ENCODE measurements around the gene GAB1.

The GAB1 gene

GRCh38 chr4:143389579-143390195, 53.0 kb downstream of the GAB1 start:
- no peak for DNase-seq (ENCODE audit: low read depth in 2 of 2)

DNA sequence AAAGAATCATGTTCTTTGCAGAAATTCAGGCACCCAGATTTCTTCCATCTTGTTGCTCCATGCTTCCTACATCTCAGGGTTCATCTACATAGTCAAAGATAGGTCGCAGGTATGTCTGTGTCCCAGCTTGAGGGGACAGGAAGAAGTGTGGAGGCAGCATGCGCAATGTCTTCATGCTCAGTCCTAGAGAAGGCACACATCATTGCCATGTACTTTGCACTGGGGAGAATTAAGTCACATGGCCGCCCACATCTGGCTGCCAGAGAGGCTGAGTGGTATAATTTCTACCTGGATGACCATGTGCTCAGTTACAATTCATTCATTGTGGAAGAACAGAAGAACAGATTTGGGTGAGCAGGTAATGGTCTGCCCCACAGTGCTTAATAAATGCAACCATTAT, 54.1 kb downstream of the GAB1 start:
- no peak for DNase-seq (ENCODE audit: low read depth in 2 of 2)

DNA sequence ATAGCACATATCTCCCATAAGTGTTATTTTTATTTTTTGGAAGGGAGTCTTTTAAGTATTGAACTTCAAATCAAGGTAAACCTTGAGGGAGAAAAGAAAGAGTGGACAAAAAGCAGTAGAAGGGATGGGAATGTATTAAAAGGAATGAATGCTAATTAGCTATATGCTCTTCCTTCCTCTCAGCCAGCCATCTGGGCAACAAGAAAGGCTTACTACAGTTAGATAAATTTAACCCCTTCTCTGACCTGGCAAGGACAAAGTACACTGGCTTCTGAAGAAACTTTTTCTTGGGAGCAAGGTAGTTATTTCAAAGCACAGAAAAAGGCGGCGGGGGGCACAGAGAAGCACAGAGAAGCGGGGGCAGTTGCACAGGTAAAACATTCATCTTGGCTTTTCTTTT, 54.6 kb downstream of the GAB1 start:
- no peak for DNase-seq (ENCODE audit: low read depth in 2 of 2)

GRCh38 chr4:143391895-143392294, 55.2 kb downstream of the GAB1 start:
- no peak for DNase-seq (ENCODE audit: low read depth in 2 of 2)

DNA sequence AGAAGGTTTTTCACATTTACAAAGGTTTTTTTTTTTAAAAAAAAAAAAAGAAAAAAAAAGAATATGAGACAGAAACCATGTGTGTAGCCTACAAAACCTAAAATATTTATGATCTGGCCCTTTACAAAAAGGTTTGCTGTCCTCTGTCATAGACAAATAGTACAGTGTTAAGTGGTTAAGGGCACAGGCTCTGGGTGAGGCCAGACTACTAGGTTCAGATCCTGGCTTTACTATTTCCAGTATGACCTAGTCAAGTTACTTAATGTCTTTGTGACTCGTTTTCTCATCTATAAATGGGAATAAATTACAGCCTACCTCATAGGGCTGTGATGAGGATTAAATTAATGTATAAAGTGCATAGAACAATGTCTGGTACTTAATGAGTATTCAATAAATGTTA, 56.5 kb downstream of the GAB1 start:
- no peak for DNase-seq (ENCODE audit: low read depth in 2 of 2)

DNA sequence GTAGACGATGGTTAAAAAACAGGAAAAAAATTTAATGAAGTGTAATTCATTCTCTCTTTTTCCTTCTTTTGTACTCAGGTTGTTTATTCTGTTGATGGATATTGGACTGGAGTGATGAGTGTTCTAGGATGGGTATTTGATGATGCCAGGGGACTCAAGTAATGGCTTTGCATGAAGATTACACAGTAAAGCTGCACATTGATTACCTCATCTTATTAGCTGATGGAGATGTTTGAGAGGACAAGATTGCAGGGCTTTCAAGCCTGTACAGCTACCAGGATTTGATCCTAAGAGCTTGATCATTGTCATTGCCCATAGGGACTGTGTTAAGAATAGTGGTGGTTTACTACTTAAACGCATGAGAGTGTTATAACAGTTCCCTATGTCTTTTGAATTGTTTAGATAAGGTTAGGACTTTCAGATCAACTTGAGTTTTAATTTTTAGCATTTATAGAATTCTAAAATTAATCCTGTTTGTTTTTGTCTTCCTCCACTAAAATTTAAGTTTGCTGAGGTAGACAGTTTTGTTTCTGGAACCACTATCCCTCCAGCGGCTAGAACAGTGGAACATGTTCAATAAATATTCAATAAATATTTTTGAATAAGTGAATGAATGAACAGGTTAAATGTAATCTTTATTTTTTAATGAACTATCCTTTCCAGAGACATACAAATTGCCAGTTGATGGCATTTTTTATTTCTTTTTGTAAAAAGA, 58.2 kb downstream of the GAB1 start:
- no peak for DNase-seq (ENCODE audit: low read depth in 2 of 2)

- DNase-seq (ENCODE audit: low read depth in 2 of 2) = no peak
Observed at GRCh38 chr4:143396695-143397094, 60.0 kb downstream of the GAB1 start.

- no peak for DNase-seq (ENCODE audit: low read depth in 2 of 2)
Observed at GRCh38 chr4:143397335-143397734, 60.7 kb downstream of the GAB1 start.

GRCh38 chr4:143397887-143398286, 61.2 kb downstream of the GAB1 start:
- no peak for DNase-seq (ENCODE audit: low read depth in 2 of 2)

DNA sequence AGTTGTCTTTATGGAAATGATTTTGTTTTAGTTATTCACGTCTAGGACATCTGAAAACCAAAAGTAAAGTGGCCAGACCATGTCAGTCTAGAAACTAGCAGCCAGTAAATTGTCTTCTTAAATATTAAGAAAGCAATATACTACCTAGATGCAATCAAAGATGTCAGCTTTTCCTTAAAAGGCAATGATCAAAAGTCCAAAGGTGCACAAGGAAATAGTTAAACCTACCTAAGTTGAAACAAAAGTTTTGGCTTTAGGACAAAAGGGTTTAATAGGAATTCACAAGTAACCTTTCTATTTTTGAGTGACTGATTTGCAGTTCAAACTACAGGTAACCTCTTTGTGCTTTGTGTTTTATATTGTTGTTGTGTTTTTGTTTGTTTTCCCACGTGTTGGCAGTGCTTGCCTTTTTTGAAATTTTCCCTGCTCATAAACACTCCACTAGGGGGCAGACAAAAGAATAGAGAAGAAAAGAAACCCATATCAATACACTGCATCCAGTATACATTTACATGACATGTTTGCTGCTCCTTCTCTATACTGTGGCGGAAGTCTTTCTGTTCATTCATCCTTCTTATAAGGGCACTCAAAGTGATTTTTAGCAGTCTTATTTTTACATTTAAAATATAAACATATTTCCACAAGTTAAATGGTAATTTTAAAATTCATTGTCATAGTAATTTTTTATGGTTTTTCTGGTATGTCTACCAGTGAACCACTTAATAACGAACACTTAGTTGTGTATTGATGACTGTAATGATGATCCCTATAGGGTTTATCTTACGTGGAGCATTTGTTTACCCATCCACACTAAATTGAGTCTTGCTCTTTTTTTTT, 62.7 kb downstream of the GAB1 start:
- DNase-seq (ENCODE audit: low read depth in 2 of 2) = no peak

GRCh38 chr4:143400082-143400481, 63.4 kb downstream of the GAB1 start:
- DNase-seq (ENCODE audit: low read depth in 2 of 2) = no peak

DNA sequence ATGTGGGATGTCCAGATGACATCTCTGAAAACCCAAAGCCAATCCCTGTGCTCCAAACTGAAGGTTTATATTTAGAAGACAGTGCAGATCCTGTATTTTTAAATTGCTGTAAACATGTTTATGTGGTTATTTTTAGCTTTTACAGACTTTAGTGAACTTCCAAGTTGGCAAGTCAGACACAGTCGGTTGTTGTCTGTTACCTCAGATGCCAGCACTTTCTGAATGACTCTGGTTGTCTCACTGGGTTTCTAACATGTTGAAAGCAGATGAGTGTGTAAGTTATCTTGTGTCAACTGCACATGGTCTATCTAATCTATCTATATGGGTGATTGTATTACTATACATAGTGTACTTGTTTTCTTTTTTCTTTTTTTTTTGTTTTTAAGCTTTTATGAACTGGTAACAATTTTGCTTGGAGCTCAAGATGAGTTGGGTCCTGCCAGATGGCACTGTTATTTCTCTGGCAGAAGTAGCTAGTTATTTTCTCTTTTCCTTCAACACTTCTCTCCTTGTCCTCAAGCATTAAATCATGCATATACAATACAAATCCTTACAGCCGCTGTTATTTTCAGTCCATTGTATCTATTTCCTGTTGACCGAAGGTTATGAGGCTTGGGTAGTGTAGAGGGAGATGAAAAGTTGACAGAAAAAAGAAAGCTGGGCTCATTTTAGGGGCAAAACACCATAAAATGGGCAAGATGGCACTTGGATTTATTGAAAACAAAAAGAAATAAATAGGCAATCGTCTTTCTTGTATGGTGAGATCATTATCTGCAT, 66.3 kb downstream of the GAB1 start:
- DNase-seq (ENCODE audit: low read depth in 2 of 2) = no peak

DNA sequence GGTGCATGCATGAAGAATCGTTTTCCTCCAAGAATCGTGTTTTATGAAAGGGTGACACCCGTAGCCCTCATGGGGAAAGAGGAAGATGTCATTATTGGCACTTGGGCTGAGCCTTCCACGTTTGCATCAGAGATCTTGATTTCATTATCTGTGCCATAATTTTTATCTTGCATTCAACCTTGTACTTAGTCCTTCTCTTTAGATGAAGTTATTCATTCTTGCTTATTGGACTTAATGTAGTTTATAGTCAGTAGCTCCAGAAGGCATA, 66.8 kb downstream of the GAB1 start:
- DNase-seq (ENCODE audit: low read depth in 2 of 2) = no peak

DNA sequence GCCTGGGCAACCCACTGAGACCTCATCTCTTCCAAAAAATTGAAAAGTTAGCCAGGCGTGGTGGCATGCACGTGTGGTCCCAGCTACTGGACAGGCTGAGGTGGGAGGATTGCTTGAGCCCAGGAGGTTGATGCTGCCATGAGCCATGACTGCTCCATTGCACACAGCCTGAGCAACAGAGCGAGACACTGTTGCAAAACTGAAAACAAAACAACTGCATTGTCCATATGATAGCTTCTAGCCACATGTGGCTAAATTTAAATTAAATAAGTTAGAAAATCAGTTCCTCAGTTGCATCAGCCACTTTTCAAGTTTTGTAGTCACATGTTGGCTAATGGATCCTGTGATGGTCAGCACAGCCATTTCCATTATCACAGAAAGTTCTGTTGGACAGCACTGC, 67.9 kb downstream of the GAB1 start:
- DNase-seq (ENCODE audit: low read depth in 2 of 2) = no peak

DNA sequence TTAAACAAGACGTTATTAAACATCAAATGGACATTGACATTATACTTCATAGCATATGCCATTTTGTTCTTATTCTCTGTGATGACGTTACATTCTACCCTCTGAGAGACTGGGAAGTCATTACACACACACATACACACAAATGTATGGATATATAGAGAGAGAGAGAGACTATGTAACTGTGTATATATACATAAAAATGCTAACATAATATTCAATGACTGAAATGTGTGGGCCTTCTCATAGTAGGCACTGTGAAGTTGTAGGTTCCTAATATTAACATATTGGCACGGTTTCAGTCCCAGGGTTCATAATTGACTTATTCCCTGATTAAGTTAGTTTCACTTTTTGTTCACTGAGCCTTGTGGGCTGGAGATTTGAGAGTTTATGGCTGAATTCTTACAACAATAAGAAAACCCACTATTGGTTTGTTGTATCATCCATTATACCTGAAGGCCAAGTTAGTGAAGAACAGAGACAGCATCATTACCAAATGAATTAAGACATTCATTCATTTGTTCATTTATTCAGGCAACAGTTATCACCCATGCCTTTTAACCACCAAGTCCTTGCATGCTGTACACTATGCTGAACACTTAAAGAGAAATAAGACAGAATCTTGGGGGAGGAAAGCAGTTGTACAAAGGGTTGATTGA, 68.5 kb downstream of the GAB1 start:
- DNase-seq (ENCODE audit: low read depth in 2 of 2) = no peak

- DNase-seq (ENCODE audit: low read depth in 2 of 2) = no peak
Observed at GRCh38 chr4:143406523-143406922, 69.8 kb downstream of the GAB1 start.

GRCh38 chr4:143407474-143407873, 70.8 kb downstream of the GAB1 start:
- no peak for DNase-seq (ENCODE audit: low read depth in 2 of 2)

DNA sequence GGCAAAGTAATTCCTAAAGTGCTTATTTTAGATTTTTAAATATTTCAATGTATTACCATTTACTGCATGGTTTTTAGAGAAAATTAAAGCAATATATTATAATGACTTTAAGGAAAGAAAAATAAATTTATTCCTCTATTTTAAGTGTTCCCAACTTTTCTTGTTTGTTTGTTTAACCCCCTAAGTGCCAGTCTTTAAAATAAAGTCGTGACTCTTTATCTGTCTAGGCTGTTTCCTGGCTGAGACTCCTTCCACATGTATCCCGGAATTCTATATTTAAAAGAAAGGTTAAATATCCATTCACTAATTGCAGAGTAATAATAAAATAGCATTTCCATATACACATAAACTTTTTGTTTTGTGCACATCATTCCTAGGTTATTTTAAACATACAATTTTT, 71.2 kb downstream of the GAB1 start:
- no peak for DNase-seq (ENCODE audit: low read depth in 2 of 2)

DNA sequence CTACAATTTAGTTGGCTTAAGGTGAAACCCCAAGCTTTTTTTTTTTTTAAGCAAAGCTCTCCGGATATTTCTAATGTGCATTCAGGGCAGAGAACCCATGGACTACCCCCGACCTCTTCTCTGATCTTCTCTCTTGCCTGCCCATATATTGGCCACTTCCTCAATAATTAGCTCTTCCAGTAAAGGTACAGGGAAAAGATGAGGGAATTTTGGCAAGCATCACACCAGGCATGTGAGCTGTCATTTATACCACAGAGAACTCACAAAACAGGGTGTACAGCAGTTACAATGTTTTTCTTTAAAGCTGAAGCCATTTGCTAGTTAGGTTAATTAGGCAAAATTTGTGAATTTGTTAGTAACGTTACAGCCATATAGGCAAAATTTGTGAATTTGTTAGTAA, 73.3 kb downstream of the GAB1 start:
- no peak for DNase-seq (ENCODE audit: low read depth in 2 of 2)

DNA sequence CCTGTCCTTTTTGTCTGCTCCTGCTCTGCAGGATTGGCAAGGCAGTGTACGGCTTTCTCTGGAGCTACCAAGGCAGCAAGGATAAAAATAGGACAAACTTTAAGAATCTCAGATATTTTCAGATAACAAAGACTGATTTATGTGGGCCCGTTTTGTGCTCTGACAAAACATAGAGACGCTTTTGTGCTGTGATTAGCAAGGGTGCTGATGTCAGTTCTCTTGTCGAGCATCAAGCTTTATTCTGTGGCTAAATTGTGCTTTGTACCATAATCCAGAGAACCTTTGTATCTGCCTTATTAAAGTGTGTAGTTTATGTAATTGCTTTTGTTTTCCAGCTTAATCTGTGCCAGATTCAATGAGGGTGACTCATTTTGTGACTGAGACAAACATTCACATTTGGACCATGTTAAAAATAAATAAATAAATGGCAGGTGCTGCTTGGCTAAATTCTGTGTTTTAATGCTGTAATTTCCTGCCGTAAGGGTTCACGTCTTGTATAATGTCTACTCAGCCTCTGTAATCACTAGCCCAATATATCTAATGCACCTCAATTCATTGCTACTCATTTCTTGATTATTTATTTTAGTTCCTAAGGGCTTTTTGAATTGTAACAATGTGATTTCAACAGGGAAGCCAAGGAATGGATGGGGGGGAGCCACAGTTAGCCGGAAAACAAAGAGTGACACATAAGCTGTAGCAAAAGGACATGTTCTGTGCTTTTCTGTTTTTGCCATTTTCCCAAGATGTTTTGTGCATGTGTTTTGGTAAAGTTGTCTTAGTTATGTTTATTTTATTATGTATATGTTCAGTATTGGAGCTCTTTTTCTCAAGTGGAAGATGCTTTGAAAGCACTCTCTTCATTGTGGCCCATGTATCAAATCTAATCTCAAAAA, 75.1 kb downstream of the GAB1 start:
- DNase-seq (ENCODE audit: low read depth in 2 of 2) = no peak

DNA sequence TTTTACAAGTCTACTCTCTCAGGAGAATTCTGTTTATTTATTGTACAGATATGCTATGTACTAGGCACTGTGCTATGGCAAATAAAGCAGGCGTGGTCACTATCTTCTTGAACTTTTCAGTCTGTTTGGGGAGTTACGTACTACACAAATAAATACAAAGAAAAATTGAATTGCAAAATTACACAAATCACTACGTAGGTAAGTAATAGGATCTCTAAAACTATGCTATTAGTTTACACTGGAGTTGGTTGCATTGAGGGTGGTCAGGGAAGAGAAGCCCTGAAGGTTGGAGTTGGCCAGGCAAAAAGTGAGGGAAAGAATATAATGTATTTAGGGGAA, 75.7 kb downstream of the GAB1 start:
- no peak for DNase-seq (ENCODE audit: low read depth in 2 of 2)
